Transverse colon (tissue), 4 donors: ENCODE measurements around the gene PNLIPRP2. TPM values are rescaled to one million over a fixed set of nuclear protein-coding genes. Genes with fewer than 3 reads are reported as not detected.

Experiments used
- DNase-seq: peaks from one replicate; pipeline ENCODE4 v3.0.0-alpha.2; 2019
- H3K27ac ChIP-seq, 4 donors: fragments of 200-600 bp; sonication (generic); 2 replicates each; pipeline ENCODE4 v1.5.1; 2016 to 2018; ENCODE audit warnings: inconsistent platforms in 4 of 4
- H3K27me3 ChIP-seq: fragments of 200-600 bp; sonication (generic); 2 replicates; pipeline ENCODE4 v1.5.1; 2017; ENCODE audit warnings: inconsistent platforms
- H3K36me3 ChIP-seq, 4 donors: fragments of 200-600 bp; sonication (generic); 2 replicates each; pipeline ENCODE4 v1.5.1; 2017 to 2019; ENCODE audit warnings: inconsistent platforms in 4 of 4
- H3K4me1 ChIP-seq, 4 donors: fragments of 200-600 bp; sonication (generic); 2 replicates each; pipeline ENCODE4 v1.5.1; 2017 to 2020; ENCODE audit warnings: inconsistent platforms in 4 of 4
- H3K4me3 ChIP-seq, 4 donors: fragments of 200-600 bp; sonication (generic); 1 replicate in 1 of 4; 2 replicates in 3 of 4; pipeline versions ENCODE4 v1.5.1 to v1.6.1; 2017 to 2019; ENCODE audit warnings: inconsistent platforms in 4 of 4
- H3K9me3 ChIP-seq, 2 donors: fragments of 200-600 bp; sonication (generic); 2 replicates each; pipeline ENCODE4 v1.5.1; 2017 to 2019; ENCODE audit warnings: inconsistent platforms in 2 of 2
- CTCF ChIP-seq, 5 experiments: fragments of 200-600 bp in 3 of 5; fragments of 450-650 bp in 2 of 5; sonication (generic) in 3 of 5; IDR thresholded peaks; 1 replicate in 2 of 5; 2 replicates in 3 of 5; pipeline ENCODE4 v1.5.1; 2016 to 2017; ENCODE audit warnings: antibody characterized with exemption in 5 of 5, inconsistent platforms in 3 of 5, mild to moderate bottlenecking in 2 of 5, moderate library complexity in 1 of 5
- EP300 ChIP-seq: sonication (generic); formaldehyde crosslinking; IDR thresholded peaks from one replicate; pipeline ENCODE4 v1.6.1; 2017; ENCODE audit warnings: antibody characterized with exemption, low read depth
- POLR2A ChIP-seq: fragments of 450-650 bp; IDR thresholded peaks from one replicate; pipeline ENCODE4 v1.6.1; 2016; ENCODE audit warnings: antibody characterized with exemption, mild to moderate bottlenecking, moderate library complexity
- POLR2AphosphoS5 ChIP-seq, 3 donors: sonication (generic); formaldehyde crosslinking; IDR thresholded peaks; one replicate each; pipeline ENCODE4 v1.6.1; 2016; ENCODE audit warnings: antibody characterized with exemption in 3 of 3
- WGBS, 2 donors: methylation state at CpG; one replicate each; pipeline ENCODE4 v1.1.5; 2018; ENCODE audit warnings: low coverage in 1 of 2; 5-methylcytosine and 5-hydroxymethylcytosine counted together
- in situ Hi-C, 4 donors: fragments of 200-750 bp; cut with MboI; loops; one replicate each; pipeline versions ENCODE4 v1.15.0 to v1.15.1; 2017; ENCODE audit warnings: low sequenced_read_pairs in 3 of 4, low pct_ligation_motif_present in 1 of 4, low pct_unique_long_range_greater_than_20kb in 1 of 4
- intact Hi-C: fragments of 100-400 bp; cut with DNase I; formaldehyde crosslinking; loops from one replicate; pipeline ENCODE4 v1.15.1; 2023; ENCODE audit warnings: low total_unique reads
- total RNA-seq, 4 donors: library from RNA; depleted of rRNA; stranded (reverse); fragments of >200 nt; gene quantifications; one replicate each; pipeline ENCODE4 v1.1.0, GENCODE V29; 2016

PNLIPRP2 gene
- total RNA-seq, 4 donors from 2014 or later, result 0.32 to 4.2 TPM; not detected in 2

- Histone ChIP-seq H3K36me3 (no peaks in the 10 kb centered on the region), H3K27me3 (peaks cover 3% of the 10 kb centered on the region), H3K27ac (no peak overlapping the region), H3K4me3 (no peak overlapping the region), H3K4me1 (no peaks in the 10 kb centered on the region), H3K9me3 (no peaks in the 10 kb centered on the region)
- no peak for TF ChIP-seq POLR2A
- no peak for TF ChIP-seq CTCF (IDR thresholded peaks at IDR 0.05)
- no peak for TF ChIP-seq POLR2AphosphoS5 (IDR thresholded peaks at IDR 0.05)
- TF ChIP-seq EP300, result no peak
- in situ Hi-C loops, result loop anchor here in 2 of 4 donors (25.0 kb wide), 1 partner anchor 487 kb away; no protein-coding TSS in a partner anchor
- intact Hi-C loops, result no loop called here
- 92% methylated on average over 32 of the region's 32 CpGs; no CpG with 5 or more reads in 1 of the 2 donors for WGBS, 2 donors
- DNase-seq, result no peak
Observed at GRCh38 chr10:116674901-116675423, 54.2 kb downstream of the PNLIPRP2 start.

DNA sequence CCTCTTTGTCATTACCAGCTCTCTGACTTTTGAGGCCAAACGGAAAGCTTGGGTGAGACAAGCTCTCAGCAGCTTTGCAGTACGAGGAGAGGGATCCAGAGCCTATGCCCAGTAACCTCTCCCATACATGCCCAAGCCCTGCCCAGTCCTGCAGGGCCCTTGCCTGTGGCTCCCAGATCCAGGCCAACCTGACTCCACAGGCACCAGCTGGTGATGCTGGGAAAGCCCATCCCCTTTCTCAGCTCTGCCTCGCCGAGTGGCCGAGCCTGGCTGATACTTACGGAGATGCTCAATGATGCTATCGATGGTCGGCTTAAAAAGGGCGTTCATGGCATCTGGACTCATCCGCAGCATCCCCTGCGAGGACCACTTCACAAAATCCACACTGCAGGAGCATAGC lies 55.4 kb downstream of the PNLIPRP2 start:
- in situ Hi-C loops, result loop anchor here in 1 of 4 donors (25.0 kb wide), 1 partner anchor 486 kb away; no protein-coding TSS in a partner anchor
- H3K4me3 ChIP-seq, result no peak overlapping the region
- no peaks in the 10 kb centered on the region for H3K36me3 ChIP-seq
- H3K27me3 ChIP-seq, result no peaks in the 10 kb centered on the region
- DNase-seq, result no peak
- no peaks in the 10 kb centered on the region for H3K4me1 ChIP-seq
- H3K27ac ChIP-seq, result no peak overlapping the region
- WGBS, 2 donors, result 86 to 93% methylated on average over 2 to 11 of the region's 11 CpGs
- no peak for TF ChIP-seq POLR2A
- TF ChIP-seq CTCF (IDR thresholded peaks at IDR 0.05), result no peak
- TF ChIP-seq POLR2AphosphoS5 (IDR thresholded peaks at IDR 0.05), result no peak
- no peak for TF ChIP-seq EP300
- intact Hi-C loops, result no loop called here
- no peaks in the 10 kb centered on the region for H3K9me3 ChIP-seq

DNA sequence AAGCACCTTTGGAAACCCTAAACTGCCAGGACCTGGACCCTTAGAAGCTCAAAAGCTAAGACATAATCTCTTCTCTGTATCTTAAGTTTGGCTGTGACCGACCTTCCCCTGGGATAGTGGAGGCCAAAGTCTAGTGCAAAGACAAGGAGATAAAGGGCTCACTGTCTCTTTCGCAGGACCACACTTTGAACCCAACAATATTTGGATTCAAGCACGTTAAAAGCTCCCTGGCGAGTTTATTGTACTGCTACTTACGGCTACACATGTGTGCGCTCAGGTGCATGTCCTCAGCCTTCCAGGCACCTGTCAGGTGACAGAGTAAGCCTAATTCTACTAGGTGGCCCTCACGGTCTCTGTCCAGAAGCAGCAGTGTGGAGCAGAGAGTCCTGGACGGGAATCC lies 55.9 kb downstream of the PNLIPRP2 start:
- Histone ChIP-seq H3K9me3 (no peaks in the 10 kb centered on the region), H3K27ac (no peak overlapping the region), H3K27me3 (no peaks in the 10 kb centered on the region), H3K36me3 (no peaks in the 10 kb centered on the region), H3K4me1 (no peaks in the 10 kb centered on the region), H3K4me3 (no peak overlapping the region)
- 64 to 70% methylated on average over 2 to 8 of the region's 8 CpGs for WGBS, 2 donors
- no peak for DNase-seq
- in situ Hi-C loops (loop anchor here in 1 of 4 donors (25.0 kb wide), 1 partner anchor 486 kb away; no protein-coding TSS in a partner anchor), intact Hi-C loops (no loop called here)
- TF ChIP-seq EP300 (no peak), POLR2AphosphoS5 (IDR thresholded peaks at IDR 0.05) (no peak), POLR2A (no peak), CTCF (IDR thresholded peaks at IDR 0.05) (no peak)

DNA sequence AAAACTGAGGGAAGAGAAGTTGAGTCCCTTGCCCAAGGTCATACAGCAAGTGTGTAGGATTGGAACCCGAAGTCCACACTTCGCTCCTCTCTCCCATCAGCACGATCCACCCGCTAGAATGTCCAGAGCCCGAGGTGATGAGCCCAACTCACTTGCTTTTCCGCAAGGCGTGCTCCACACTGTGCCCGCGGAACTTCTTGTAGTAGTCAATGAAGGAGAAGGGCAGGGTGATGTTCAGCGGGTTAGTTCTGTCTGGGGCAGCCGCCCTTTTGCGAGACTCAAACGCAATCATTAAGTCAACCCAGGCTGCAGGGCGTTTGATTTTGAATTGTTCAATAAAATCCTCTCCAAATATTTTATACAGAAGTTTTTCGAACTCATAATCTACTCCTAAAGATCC lies 58.6 kb downstream of the PNLIPRP2 start:
- in situ Hi-C loops, result loop anchor here in 1 of 4 donors (25.0 kb wide), 1 partner anchor 483 kb away; no protein-coding TSS in a partner anchor

More for the DNA sequence above, 58.6 kb downstream of the PNLIPRP2 start:
- no peak for DNase-seq
- peaks cover 0 to 2% (median 0%) of the 10 kb centered on the region in 4 donors for H3K4me1 ChIP-seq
- H3K27me3 ChIP-seq, result no peaks in the 10 kb centered on the region
- WGBS, 2 donors, result 93 to 100% methylated on average over 1 to 15 of the region's 15 CpGs
- no peak overlapping the region for H3K27ac ChIP-seq
- TF ChIP-seq CTCF (IDR thresholded peaks at IDR 0.05) (no peak), POLR2A (no peak), POLR2AphosphoS5 (IDR thresholded peaks at IDR 0.05) (no peak), EP300 (no peak)
- no peaks in the 10 kb centered on the region for H3K36me3 ChIP-seq
- no peak overlapping the region for H3K4me3 ChIP-seq
- H3K9me3 ChIP-seq, result no peaks in the 10 kb centered on the region
- intact Hi-C loops, result no loop called here
